ENCODE data around the gene TNFRSF14. TPM values are rescaled to one million over a fixed set of nuclear protein-coding genes. Genes with fewer than 3 reads are reported as not detected.

The TNFRSF14 gene
- total and polyA plus RNA-seq, 4 donors: 33.9 to 137 (median 72.4) TPM

DNA sequence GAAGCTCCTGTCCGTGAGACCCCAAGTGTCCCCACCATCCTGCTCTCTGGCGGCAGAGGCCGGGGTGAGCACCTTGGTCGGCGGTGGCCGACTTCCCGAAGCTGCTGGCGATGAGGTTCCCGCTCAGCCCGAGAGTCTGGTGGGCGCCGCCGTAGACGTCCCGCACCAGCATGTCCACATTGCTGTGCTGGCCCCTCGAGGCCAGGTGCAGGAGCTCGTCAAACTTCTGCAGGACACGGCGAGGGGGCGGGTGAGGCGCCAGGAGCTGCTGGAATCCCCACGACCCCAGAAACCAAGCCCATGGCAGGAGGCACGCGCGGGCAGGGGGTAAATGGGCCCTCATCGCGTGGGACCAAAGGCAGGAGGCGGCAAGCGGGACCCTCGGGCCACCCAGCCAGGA, 36.4 kb upstream of the TNFRSF14 start:
- H3K9me3 ChIP-seq (ENCODE audit: control insufficient read depth, low read length): no peaks in the 10 kb centered on the region
- ATAC-seq (ENCODE audit: low FRiP score): no peak
- DNase-seq: no peak
- 93 to 94% methylated on average over 26 to 30 of the region's 30 CpGs for WGBS, 2 donors
- H3K36me3 ChIP-seq (ENCODE audit: control insufficient read depth in 1 of 2, insufficient read depth in 2 of 2, low read length in 1 of 2): peaks cover 0 to 28% of the 10 kb centered on the region in 2 donors
- intact Hi-C loops (cut with DNase I): loop anchor here in 1 of 2 donors (10.0 kb wide), 1 partner anchor 65 kb away; the partner anchor contains the start of gene PRXL2B
- H3K27me3 ChIP-seq (ENCODE audit: control insufficient read depth in 1 of 2, insufficient read depth in 2 of 2, low read length in 1 of 2): no peaks in the 10 kb centered on the region
- H3K27ac ChIP-seq (ENCODE audit: low read depth in 1 of 2, low read length in 2 of 2): no peak overlapping the region
- H3K4me3 ChIP-seq (ENCODE audit: low read length in 2 of 2): no peak overlapping the region
- no peaks in the 10 kb centered on the region for H3K4me1 ChIP-seq (ENCODE audit: control insufficient read depth in 1 of 2, insufficient read depth in 2 of 2, low read length in 2 of 2)

DNA sequence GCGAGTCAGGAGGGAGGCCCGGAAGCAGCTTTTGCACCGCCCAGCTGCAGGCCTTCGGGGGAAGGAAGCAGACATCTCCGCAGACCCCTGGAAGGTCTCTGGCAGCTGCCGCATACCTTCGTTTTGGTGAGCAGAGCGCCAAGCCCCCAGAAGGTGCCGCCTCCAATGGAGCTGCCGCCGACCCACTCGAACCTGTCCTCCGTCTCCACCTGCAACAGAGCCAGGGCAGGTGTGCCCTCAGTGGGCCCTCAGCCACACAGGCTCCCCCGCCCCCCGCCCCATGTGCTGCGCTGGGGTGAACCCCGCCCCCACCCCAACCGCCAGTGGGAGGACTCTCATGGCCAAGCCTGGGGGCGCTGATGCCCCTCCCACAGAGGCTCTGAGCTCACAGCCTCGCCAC, 36.0 kb upstream of the TNFRSF14 start:
- ATAC-seq (ENCODE audit: low FRiP score): no peak
- WGBS, 2 donors: 94 to 95% methylated on average over 20 of the region's 20 CpGs
- no peaks in the 10 kb centered on the region for H3K27me3 ChIP-seq (ENCODE audit: control insufficient read depth in 1 of 2, insufficient read depth in 2 of 2, low read length in 1 of 2)
- H3K36me3 ChIP-seq (ENCODE audit: control insufficient read depth in 1 of 2, insufficient read depth in 2 of 2, low read length in 1 of 2): peaks cover 0 to 26% of the 10 kb centered on the region in 2 donors
- H3K9me3 ChIP-seq (ENCODE audit: control insufficient read depth, low read length): no peaks in the 10 kb centered on the region
- no peak overlapping the region for H3K27ac ChIP-seq (ENCODE audit: low read depth in 1 of 2, low read length in 2 of 2)
- no peak for DNase-seq
- H3K4me3 ChIP-seq (ENCODE audit: low read length in 2 of 2): no peak overlapping the region
- intact Hi-C loops (cut with DNase I): loop anchor here in 1 of 2 donors (10.0 kb wide), 1 partner anchor 65 kb away; the partner anchor contains the start of gene PRXL2B
- H3K4me1 ChIP-seq (ENCODE audit: control insufficient read depth in 1 of 2, insufficient read depth in 2 of 2, low read length in 2 of 2): no peaks in the 10 kb centered on the region

DNA sequence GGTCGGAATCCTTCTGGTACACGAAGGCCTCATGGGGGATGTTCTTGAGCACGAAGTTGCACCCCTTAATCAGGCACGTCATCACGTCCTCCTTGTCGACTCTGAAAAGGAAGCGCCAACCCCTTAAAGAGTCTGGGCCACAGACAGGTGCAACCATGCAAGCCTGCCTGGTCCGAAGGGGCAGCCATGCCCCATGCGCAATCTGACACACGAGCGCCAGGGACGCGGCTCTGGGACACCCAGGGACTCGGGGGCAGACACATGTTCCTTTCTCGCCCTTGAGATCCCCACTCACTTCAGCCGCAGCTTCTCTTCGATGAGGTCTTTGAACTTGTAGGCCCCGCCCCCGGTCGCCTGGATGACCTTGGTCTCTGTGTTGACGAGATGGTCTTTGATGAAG, 35.4 kb upstream of the TNFRSF14 start:
- ATAC-seq (ENCODE audit: low FRiP score) (no peak), DNase-seq (no peak)
- Histone ChIP-seq H3K9me3 (ENCODE audit: control insufficient read depth, low read length) (no peaks in the 10 kb centered on the region), H3K4me3 (ENCODE audit: low read length in 2 of 2) (no peak overlapping the region), H3K36me3 (ENCODE audit: control insufficient read depth in 1 of 2, insufficient read depth in 2 of 2, low read length in 1 of 2) (peaks cover 0 to 26% of the 10 kb centered on the region in 2 donors), H3K27ac (ENCODE audit: low read depth in 1 of 2, low read length in 2 of 2) (no peak overlapping the region), H3K27me3 (ENCODE audit: control insufficient read depth in 1 of 2, insufficient read depth in 2 of 2, low read length in 1 of 2) (no peaks in the 10 kb centered on the region), H3K4me1 (ENCODE audit: control insufficient read depth in 1 of 2, insufficient read depth in 2 of 2, low read length in 2 of 2) (no peaks in the 10 kb centered on the region)
- intact Hi-C loops (cut with DNase I): loop anchor here in 1 of 2 donors (10.0 kb wide), 1 partner anchor 64 kb away; the partner anchor contains the start of gene PRXL2B
- WGBS, 2 donors: 93 to 94% methylated on average over 21 of the region's 21 CpGs

DNA sequence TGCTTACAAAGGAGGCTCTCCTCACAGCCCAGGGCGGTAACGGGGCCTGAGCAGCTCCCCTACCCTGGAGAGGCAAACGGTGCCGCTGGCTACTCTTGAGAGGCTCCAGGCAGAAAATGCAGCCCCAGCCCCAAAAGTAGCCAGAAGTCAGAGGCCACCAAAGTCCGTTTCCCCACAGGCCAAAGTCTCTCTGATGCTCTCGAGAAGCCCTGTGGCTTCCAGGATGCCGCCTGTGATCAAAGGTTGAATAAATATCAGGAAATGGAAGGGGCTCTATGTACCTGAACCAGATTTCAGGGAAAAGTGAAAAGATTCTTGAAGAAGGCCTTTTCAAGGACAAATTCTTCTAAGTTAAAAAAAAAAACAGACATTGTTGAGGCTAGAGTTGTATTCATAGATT, 33.9 kb upstream of the TNFRSF14 start:
- no peak overlapping the region for H3K4me3 ChIP-seq (ENCODE audit: low read length in 2 of 2)
- H3K9me3 ChIP-seq (ENCODE audit: control insufficient read depth, low read length): no peaks in the 10 kb centered on the region
- 93 to 95% methylated on average over 7 of the region's 7 CpGs for WGBS, 2 donors
- no peak for DNase-seq
- no peak overlapping the region for H3K27ac ChIP-seq (ENCODE audit: low read depth in 1 of 2, low read length in 2 of 2)
- H3K4me1 ChIP-seq (ENCODE audit: control insufficient read depth in 1 of 2, insufficient read depth in 2 of 2, low read length in 2 of 2): no peaks in the 10 kb centered on the region
- no peaks in the 10 kb centered on the region for H3K27me3 ChIP-seq (ENCODE audit: control insufficient read depth in 1 of 2, insufficient read depth in 2 of 2, low read length in 1 of 2)
- ATAC-seq (ENCODE audit: low FRiP score): no peak
- intact Hi-C loops (cut with DNase I): loop anchor here in 1 of 2 donors (10.0 kb wide), 1 partner anchor 63 kb away; the partner anchor contains the start of gene PRXL2B
- peaks cover 0 to 24% of the 10 kb centered on the region in 2 donors for H3K36me3 ChIP-seq (ENCODE audit: control insufficient read depth in 1 of 2, insufficient read depth in 2 of 2, low read length in 1 of 2)

DNA sequence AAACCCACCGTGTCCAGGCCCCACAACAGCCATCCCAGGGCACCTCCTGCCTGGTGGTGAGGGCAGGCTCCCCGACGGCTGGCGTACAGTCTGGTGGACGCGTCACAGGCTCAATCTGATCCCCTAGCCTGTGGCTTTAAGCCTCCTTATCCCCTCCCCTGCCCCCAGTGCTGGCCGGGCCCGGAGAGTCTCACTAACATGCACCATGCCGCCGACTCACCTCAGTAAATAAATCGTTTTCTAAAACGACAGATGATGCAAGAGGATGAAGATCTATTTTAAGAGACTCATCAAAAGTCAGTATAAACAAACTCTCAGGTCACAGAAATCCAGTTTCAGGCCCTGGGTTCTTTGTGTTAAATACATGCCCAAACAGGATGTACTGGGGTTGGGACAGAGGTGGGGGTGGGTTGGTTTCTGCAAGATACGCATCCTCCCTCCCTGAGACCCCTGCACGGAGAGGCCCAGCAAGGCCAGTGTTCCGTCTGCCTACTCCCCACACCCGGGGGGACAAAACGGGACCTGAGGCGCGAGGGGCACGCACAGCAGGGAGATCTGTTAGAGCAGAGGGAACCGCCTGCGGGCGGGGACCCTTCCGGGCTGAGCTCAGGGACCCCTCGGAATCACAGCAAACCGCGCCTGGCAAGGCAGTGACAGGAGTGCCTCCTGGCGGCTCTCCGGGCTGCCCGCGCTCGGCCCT, 32.8 kb upstream of the TNFRSF14 start:
- no peaks in the 10 kb centered on the region for H3K27me3 ChIP-seq (ENCODE audit: control insufficient read depth in 1 of 2, insufficient read depth in 2 of 2, low read length in 1 of 2)
- no peak for ATAC-seq (ENCODE audit: low FRiP score)
- no peaks in the 10 kb centered on the region for H3K9me3 ChIP-seq (ENCODE audit: control insufficient read depth, low read length)
- no peak for DNase-seq
- no peaks in the 10 kb centered on the region for H3K4me1 ChIP-seq (ENCODE audit: control insufficient read depth in 1 of 2, insufficient read depth in 2 of 2, low read length in 2 of 2)
- peaks cover 0 to 14% of the 10 kb centered on the region in 2 donors for H3K36me3 ChIP-seq (ENCODE audit: control insufficient read depth in 1 of 2, insufficient read depth in 2 of 2, low read length in 1 of 2)
- no peak overlapping the region for H3K4me3 ChIP-seq (ENCODE audit: low read length in 2 of 2)
- 80 to 83% methylated on average over 30 to 32 of the region's 32 CpGs for WGBS, 2 donors
- no peak overlapping the region for H3K27ac ChIP-seq (ENCODE audit: low read depth in 1 of 2, low read length in 2 of 2)
- intact Hi-C loops (cut with DNase I): loop anchor here in 1 of 2 donors (10.0 kb wide), 1 partner anchor 61 kb away; the partner anchor contains the start of gene PRXL2B

DNA sequence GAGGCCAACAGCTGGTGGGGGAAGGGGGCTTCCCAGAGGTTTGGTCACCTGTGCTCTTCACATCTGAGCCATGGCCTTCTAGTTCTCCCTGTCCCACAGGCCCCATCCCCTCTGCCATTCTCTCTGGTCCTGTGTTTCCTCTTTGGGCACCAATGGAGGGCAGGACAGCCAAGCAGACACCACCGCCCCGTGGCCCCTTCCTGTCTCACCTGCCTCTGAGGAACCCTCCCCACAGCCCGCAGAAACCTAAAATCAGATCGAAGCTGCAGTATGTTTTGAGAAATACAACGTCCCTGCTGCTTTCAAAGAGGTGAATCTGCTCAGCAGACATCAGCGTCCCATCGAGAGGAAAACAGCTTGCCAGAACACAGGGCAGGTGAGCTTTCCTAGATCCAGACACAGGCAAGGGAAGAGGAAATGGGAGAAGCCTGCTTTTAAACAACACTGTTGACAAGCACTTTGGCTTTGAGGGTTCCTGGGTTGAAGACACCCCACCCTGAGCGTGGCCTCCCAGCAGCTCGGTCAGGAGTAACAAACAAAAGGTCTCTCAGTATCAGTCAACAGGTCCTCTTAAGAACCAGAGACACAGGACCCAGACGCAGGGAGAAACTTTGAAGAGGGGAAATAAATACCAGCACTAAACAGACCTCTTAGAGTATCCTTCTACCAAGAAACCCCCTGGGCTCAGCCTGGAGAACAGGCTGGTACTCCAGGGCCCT, 32.1 kb upstream of the TNFRSF14 start:
- H3K27me3 ChIP-seq (ENCODE audit: control insufficient read depth in 1 of 2, insufficient read depth in 2 of 2, low read length in 1 of 2): no peaks in the 10 kb centered on the region
- DNase-seq: no peak
- H3K27ac ChIP-seq (ENCODE audit: low read depth in 1 of 2, low read length in 2 of 2): no peak overlapping the region
- intact Hi-C loops (cut with DNase I): loop anchor here in 1 of 2 donors (10.0 kb wide), 1 partner anchor 61 kb away; the partner anchor contains the start of gene PRXL2B
- peaks cover 0 to 7% of the 10 kb centered on the region in 2 donors for H3K36me3 ChIP-seq (ENCODE audit: control insufficient read depth in 1 of 2, insufficient read depth in 2 of 2, low read length in 1 of 2)
- no peak for ATAC-seq (ENCODE audit: low FRiP score)
- H3K4me3 ChIP-seq (ENCODE audit: low read length in 2 of 2): no peak overlapping the region
- no peaks in the 10 kb centered on the region for H3K9me3 ChIP-seq (ENCODE audit: control insufficient read depth, low read length)
- WGBS, 2 donors: 86 to 90% methylated on average over 10 of the region's 10 CpGs
- no peaks in the 10 kb centered on the region for H3K4me1 ChIP-seq (ENCODE audit: control insufficient read depth in 1 of 2, insufficient read depth in 2 of 2, low read length in 2 of 2)

DNA sequence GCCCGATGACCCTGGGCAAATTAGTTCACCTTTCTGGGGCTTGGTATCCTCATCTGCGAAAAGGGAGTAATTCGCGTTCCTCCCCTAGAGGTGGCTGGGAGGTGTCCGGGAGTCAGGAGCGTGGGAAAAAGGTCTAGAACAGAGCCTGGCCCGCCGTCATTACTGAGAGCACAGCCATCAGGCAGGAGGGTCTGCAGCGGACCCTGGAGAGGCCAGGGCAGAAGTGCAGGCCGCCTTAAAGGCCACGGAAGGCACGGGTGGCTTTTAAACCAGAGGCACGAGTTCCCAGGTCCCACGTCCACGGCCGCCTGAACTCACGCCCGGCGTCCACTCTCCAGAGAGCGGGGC, 30.6 kb upstream of the TNFRSF14 start:
- Histone ChIP-seq H3K27ac (ENCODE audit: low read depth in 1 of 2, low read length in 2 of 2) (no peak overlapping the region), H3K9me3 (ENCODE audit: control insufficient read depth, low read length) (no peaks in the 10 kb centered on the region), H3K4me1 (ENCODE audit: control insufficient read depth in 1 of 2, insufficient read depth in 2 of 2, low read length in 2 of 2) (no peaks in the 10 kb centered on the region), H3K27me3 (ENCODE audit: control insufficient read depth in 1 of 2, insufficient read depth in 2 of 2, low read length in 1 of 2) (no peaks in the 10 kb centered on the region), H3K36me3 (ENCODE audit: control insufficient read depth in 1 of 2, insufficient read depth in 2 of 2, low read length in 1 of 2) (peaks cover 0 to 5% of the 10 kb centered on the region in 2 donors), H3K4me3 (ENCODE audit: low read length in 2 of 2) (peak overlapping the region; percentile 43 to 73)
- WGBS, 2 donors: 3% methylated on average over 20 of the region's 20 CpGs
- DNase-seq: no peak
- intact Hi-C loops (cut with DNase I): loop anchor here (5.0 to 10.0 kb wide), 3 partner anchors 59 to 333 kb away; partner anchors contain the start of genes FAAP20 (in 1 of the 2), PEX10 (in 1 of the 2) and PRXL2B (in 1 of the 2)
- no peak for ATAC-seq (ENCODE audit: low FRiP score)

DNA sequence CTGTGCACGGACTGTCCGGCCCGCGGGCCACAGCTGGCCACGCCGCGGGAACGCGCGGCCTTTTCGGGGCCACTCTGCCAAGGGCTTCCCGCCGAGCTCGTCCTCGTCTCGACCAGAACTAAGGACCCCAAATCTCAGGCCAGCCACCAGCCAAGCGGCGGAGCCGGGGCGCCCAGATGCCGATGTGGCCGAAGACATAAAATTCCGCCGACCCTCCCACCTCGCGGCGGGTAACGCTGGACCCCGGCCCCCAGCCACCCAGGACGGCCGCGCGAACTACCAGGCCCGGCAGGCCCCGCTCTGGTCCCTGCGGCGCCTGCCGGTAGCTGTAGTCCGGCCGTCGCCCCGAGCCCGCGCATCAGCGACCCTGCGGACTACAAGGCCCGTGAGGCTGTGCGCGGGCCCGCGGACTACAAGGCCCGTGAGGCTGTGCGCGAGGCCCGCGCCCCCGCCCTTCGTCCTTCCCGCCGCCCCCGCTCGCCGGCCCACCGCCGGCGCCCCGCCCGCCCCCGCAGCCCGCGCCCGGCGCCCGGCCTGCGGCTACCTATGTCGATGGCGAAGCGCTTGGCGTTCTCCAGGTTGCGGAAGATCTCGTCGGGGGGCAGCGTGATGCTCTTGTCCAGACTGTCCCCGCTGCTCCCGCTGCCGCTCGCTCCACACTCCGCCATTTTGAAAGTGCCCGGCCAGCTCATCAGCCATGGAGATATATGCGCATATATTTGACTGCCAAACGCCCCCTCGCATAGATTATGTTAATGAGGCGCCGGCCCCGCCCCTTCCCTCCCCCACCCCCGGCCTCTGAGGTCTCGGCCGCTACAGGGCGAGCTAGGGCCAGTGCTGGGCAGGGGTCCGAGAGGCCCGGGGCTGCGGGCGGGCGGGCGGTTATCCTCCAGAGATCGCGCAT, 30.0 kb upstream of the TNFRSF14 start, which contains the start of gene PANK4:
Gene PANK4, minus strand, starts transcription at position 677 of the 904 bp plus-strand sequence. Its CDS starts 9 bp downstream, at position 668.
- ATAC-seq (ENCODE audit: low FRiP score) (peak; percentile 93), DNase-seq (peak; percentile 96)
- intact Hi-C loops (cut with DNase I): loop anchor here (5.0 to 10.0 kb wide), 3 partner anchors 59 to 334 kb away; partner anchors contain the start of genes FAAP20 (in 1 of the 2), PEX10 (in 1 of the 2) and PRXL2B (in 1 of the 2)
- 1% methylated on average over 67 to 107 of the region's 107 CpGs for WGBS, 2 donors
- H3K27ac ChIP-seq (ENCODE audit: low read depth in 1 of 2, low read length in 2 of 2): peak within 1 kb of the TSS in 1 of 2 donors; percentile 35
- no peaks in the 10 kb centered on the region for H3K4me1 ChIP-seq (ENCODE audit: control insufficient read depth in 1 of 2, insufficient read depth in 2 of 2, low read length in 2 of 2)
- no peaks in the 10 kb centered on the region for H3K9me3 ChIP-seq (ENCODE audit: control insufficient read depth, low read length)
- no peaks in the 10 kb centered on the region for H3K27me3 ChIP-seq (ENCODE audit: control insufficient read depth in 1 of 2, insufficient read depth in 2 of 2, low read length in 1 of 2)
- peak within 1 kb of the TSS; percentile 43 to 81 for H3K4me3 ChIP-seq (ENCODE audit: low read length in 2 of 2)
- peaks cover 0 to 2% of the 10 kb centered on the region in 2 donors for H3K36me3 ChIP-seq (ENCODE audit: control insufficient read depth in 1 of 2, insufficient read depth in 2 of 2, low read length in 1 of 2)
